Coronary artery (tissue), 2 donors: ENCODE results near the gene CST2.

Experiments
- DNase-seq: peaks from one replicate; pipeline ENCODE4 v3.0.0-alpha.2; 2017; ENCODE audit warnings: low spot score
- H3K27ac ChIP-seq, 2 donors: fragments of 200-600 bp; sonication (generic); one replicate each; pipeline ENCODE4 v1.5.1; 2016 to 2019
- H3K4me3 ChIP-seq: fragments of 200-600 bp; sonication (generic); 2 replicates; pipeline ENCODE4 v1.5.1; 2016; ENCODE audit warnings: mild to moderate bottlenecking, moderate library complexity
- CTCF ChIP-seq: fragments of 200-600 bp; sonication (generic); IDR thresholded peaks from one replicate; pipeline ENCODE4 v1.5.1; 2019; ENCODE audit warnings: antibody characterized with exemption

Gene CST2

GRCh38 chr20:23776067-23776771 lies 50.3 kb downstream of the CST2 start:
- DNase-seq, result peak; percentile 33
- Histone ChIP-seq H3K27ac (no peak overlapping the region), H3K4me3 (no peak overlapping the region)
- TF ChIP-seq CTCF, result no peak

- Histone ChIP-seq H3K4me3 (no peak overlapping the region), H3K27ac (no peak overlapping the region)
- TF ChIP-seq CTCF, result no peak
- no peak for DNase-seq
Measured at GRCh38 chr20:23774081-23774480, 52.4 kb downstream of the CST2 start.
